ENCODE data around the gene KIAA0586.
"Not testable (repeated sequence)": the region's sequence is repeated elsewhere in the genome, so short reads cannot be mapped to it uniquely, and the experiment has no call there.

Gene KIAA0586

GRCh38 chr14:58549105-58549757 lies 121.7 kb downstream of the KIAA0586 start:
- DNase-seq (ENCODE audit: low read depth), result no peak

GRCh38 chr14:58553959-58554358 lies 126.4 kb downstream of the KIAA0586 start:
- no peak for DNase-seq (ENCODE audit: low read depth)

- DNase-seq (ENCODE audit: low read depth), result no peak
These were observed 128.1 kb downstream of the KIAA0586 start for GRCh38 chr14:58555647-58556046.

GRCh38 chr14:58557242-58557641 lies 129.7 kb downstream of the KIAA0586 start:
- no peak for DNase-seq (ENCODE audit: low read depth)

GRCh38 chr14:58560208-58560607 lies 132.7 kb downstream of the KIAA0586 start:
- DNase-seq (ENCODE audit: low read depth), result no peak

GRCh38 chr14:58562141-58562540 lies 134.6 kb downstream of the KIAA0586 start:
- no peak for DNase-seq (ENCODE audit: low read depth)

GRCh38 chr14:58563978-58564377 lies 136.5 kb downstream of the KIAA0586 start:
- DNase-seq (ENCODE audit: low read depth), result no peak

- DNase-seq (ENCODE audit: low read depth), result no peak
These were observed 138.3 kb downstream of the KIAA0586 start for GRCh38 chr14:58565832-58566231.

- no peak for DNase-seq (ENCODE audit: low read depth)
These were observed 139.5 kb downstream of the KIAA0586 start for GRCh38 chr14:58566979-58567378.

- no peak for DNase-seq (ENCODE audit: low read depth)
These were observed 140.8 kb downstream of the KIAA0586 start for GRCh38 chr14:58568322-58568721.

GRCh38 chr14:58571256-58571655 lies 143.7 kb downstream of the KIAA0586 start:
- DNase-seq (ENCODE audit: low read depth), result no peak

- no peak for DNase-seq (ENCODE audit: low read depth)
These were observed 144.4 kb downstream of the KIAA0586 start for GRCh38 chr14:58571769-58572472.

GRCh38 chr14:58572473-58572853 lies 144.9 kb downstream of the KIAA0586 start:
- DNase-seq (ENCODE audit: low read depth), result no peak

- no peak for DNase-seq (ENCODE audit: low read depth)
These were observed 145.3 kb downstream of the KIAA0586 start for GRCh38 chr14:58572863-58573262.

- DNase-seq (ENCODE audit: low read depth), result no peak
These were observed 147.1 kb downstream of the KIAA0586 start for GRCh38 chr14:58574623-58575022.

GRCh38 chr14:58575956-58576355 lies 148.4 kb downstream of the KIAA0586 start:
- no peak for DNase-seq (ENCODE audit: low read depth)

- not testable (repeated sequence) for DNase-seq (ENCODE audit: low read depth)
These were observed 152.5 kb downstream of the KIAA0586 start for GRCh38 chr14:58580035-58580434.

GRCh38 chr14:58581389-58581788 lies 153.9 kb downstream of the KIAA0586 start:
- DNase-seq (ENCODE audit: low read depth), result not testable (repeated sequence)

GRCh38 chr14:58584383-58584782 lies 156.9 kb downstream of the KIAA0586 start:
- DNase-seq (ENCODE audit: low read depth), result no peak

- DNase-seq (ENCODE audit: low read depth), result no peak
These were observed 159.8 kb downstream of the KIAA0586 start for GRCh38 chr14:58587271-58587670.

- not testable (repeated sequence) for DNase-seq (ENCODE audit: low read depth)
These were observed 160.8 kb downstream of the KIAA0586 start for GRCh38 chr14:58588321-58588720.

- DNase-seq (ENCODE audit: low read depth), result no peak
These were observed 166.5 kb downstream of the KIAA0586 start for GRCh38 chr14:58593977-58594376.

- DNase-seq (ENCODE audit: low read depth), result no peak
These were observed 169.5 kb downstream of the KIAA0586 start for GRCh38 chr14:58597041-58597440.
